GM23338 (cell line): ENCODE results near the gene TCIRG1. TPM values are rescaled to one million over a fixed set of nuclear protein-coding genes. Genes with fewer than 3 reads are reported as not detected.

Source experiments
- ATAC-seq: fragments of 200-7000 bp; cut with Tn5 transposase; 3 replicates; pipeline ENCODE4 v1.9.1; 2020
- DNase-seq: peaks from one replicate; pipeline ENCODE4 v3.0.0-alpha.2; 2015; ENCODE audit warnings: low spot score
- H2AFZ ChIP-seq: fragments of 200-600 bp; sonication (generic); 2 replicates; pipeline ENCODE4 v1.8.0; 2016; ENCODE audit warnings: antibody characterized with exemption, mild to moderate bottlenecking, moderate library complexity
- H3F3A ChIP-seq: fragments of 200-600 bp; sonication (generic); replicated peaks from 2 replicates; pipeline ENCODE4 v1.8.0; 2017; ENCODE audit warnings: antibody characterized with exemption, mixed run types, low read depth
- H3K27ac ChIP-seq: fragments of 200-600 bp; sonication (generic); 2 replicates; pipeline ENCODE4 v1.6.1; 2016; ENCODE audit warnings: low read depth
- H3K27me3 ChIP-seq: fragments of 200-600 bp; sonication (generic); 2 replicates; pipeline ENCODE4 v1.8.0; 2016; ENCODE audit warnings: mild to moderate bottlenecking, mixed run types, moderate library complexity; ENCODE audit not compliant: insufficient read depth
- H3K36me3 ChIP-seq: fragments of 200-600 bp; sonication (generic); 2 replicates; pipeline ENCODE4 v1.8.0; 2016; ENCODE audit warnings: mild to moderate bottlenecking; ENCODE audit not compliant: insufficient read depth
- H3K4me1 ChIP-seq: fragments of 200-600 bp; sonication (generic); 2 replicates; pipeline ENCODE4 v1.8.0; 2016; ENCODE audit warnings: mild to moderate bottlenecking, moderate library complexity; ENCODE audit not compliant: insufficient read depth
- H3K4me2 ChIP-seq: fragments of 200-600 bp; sonication (generic); 2 replicates; pipeline ENCODE4 v1.7.1; 2017; ENCODE audit warnings: mixed run types
- H3K4me3 ChIP-seq: fragments of 200-600 bp; sonication (generic); 2 replicates; pipeline ENCODE4 v1.6.1; 2016; ENCODE audit warnings: mixed run types
- H3K79me2 ChIP-seq: fragments of 200-600 bp; sonication (generic); replicated peaks from 2 replicates; pipeline ENCODE4 v1.8.0; 2017; ENCODE audit warnings: mild to moderate bottlenecking; ENCODE audit not compliant: insufficient read depth
- H3K9me2 ChIP-seq: fragments of 200-600 bp; sonication (generic); 2 replicates; pipeline ENCODE4 v1.8.0; 2017; ENCODE audit not compliant: insufficient read depth
- H4K20me1 ChIP-seq: fragments of 200-600 bp; sonication (generic); replicated peaks from 2 replicates; pipeline ENCODE4 v1.8.0; 2017; ENCODE audit warnings: mild to moderate bottlenecking; ENCODE audit not compliant: insufficient read depth
- H3K27ac Mint-ChIP-seq: 2 replicates; pipeline ENCODE4 v1.8.0; 2020; ENCODE audit warnings: inconsistent platforms, mild to moderate bottlenecking, moderate library complexity, mixed read lengths
- H3K27me3 Mint-ChIP-seq: 3 replicates; pipeline ENCODE4 v1.8.0; 2022; ENCODE audit warnings: low read depth, mild to moderate bottlenecking, moderate library complexity, mixed read lengths, inconsistent platforms; ENCODE audit not compliant: insufficient read depth, poor library complexity
- H3K36me3 Mint-ChIP-seq: 3 replicates; pipeline ENCODE4 v1.8.0; 2021; ENCODE audit warnings: low read depth, mild to moderate bottlenecking, inconsistent platforms, moderate library complexity, mixed read lengths
- H3K4me1 Mint-ChIP-seq: 3 replicates; pipeline ENCODE4 v1.8.0; 2020; ENCODE audit warnings: mild to moderate bottlenecking, inconsistent platforms, mixed read lengths
- H3K4me3 Mint-ChIP-seq: 3 replicates; pipeline ENCODE4 v1.8.0; 2021; ENCODE audit warnings: moderate library complexity, mild to moderate bottlenecking, inconsistent platforms, mixed read lengths
- H3K9me3 Mint-ChIP-seq: 3 replicates; pipeline ENCODE4 v1.8.0; 2020; ENCODE audit warnings: moderate library complexity, mild to moderate bottlenecking, inconsistent platforms, mixed read lengths
- CREB1 ChIP-seq: fragments of 250-450 bp; sonication (Bioruptor Pico); IDR thresholded peaks from 2 replicates; pipeline ENCODE4 v1.5.0; 2020; ENCODE audit warnings: low read depth, mild to moderate bottlenecking, moderate library complexity
- EZH2 ChIP-seq: fragments of 200-600 bp; sonication (generic); IDR thresholded peaks from one replicate; pipeline ENCODE4 v1.8.0; 2017; ENCODE audit warnings: antibody characterized with exemption, mild to moderate bottlenecking, low read depth; ENCODE audit not compliant: unreplicated experiment
- EZH2phosphoT487 ChIP-seq: fragments of 200-600 bp; sonication (generic); IDR thresholded peaks from one replicate; pipeline ENCODE4 v1.8.1; 2018; ENCODE audit warnings: antibody characterized with exemption; ENCODE audit not compliant: unreplicated experiment
- JUNB ChIP-seq: IDR thresholded peaks from one replicate; pipeline ENCODE4 v1.6.1; 2016; ENCODE audit warnings: antibody characterized with exemption; ENCODE audit not compliant: unreplicated experiment
- POLR2AphosphoS5 ChIP-seq: IDR thresholded peaks from 2 replicates; pipeline ENCODE4 v1.6.1; 2016; ENCODE audit warnings: antibody characterized with exemption, low read depth
- STAT1 ChIP-seq: IDR thresholded peaks from one replicate; pipeline ENCODE4 v1.6.1; 2016; ENCODE audit warnings: antibody characterized with exemption; ENCODE audit not compliant: unreplicated experiment
- ZNF114 ChIP-seq: fragments of 250-450 bp; sonication (Bioruptor Pico); IDR thresholded peaks from 2 replicates; pipeline ENCODE4 v1.5.0; 2020; ENCODE audit warnings: mild to moderate bottlenecking, moderate library complexity
- ZNF331 ChIP-seq: fragments of 250-450 bp; sonication (Bioruptor Pico); IDR thresholded peaks from 2 replicates; pipeline ENCODE4 v1.5.0; 2020; ENCODE audit warnings: low read depth, mild to moderate bottlenecking, moderate library complexity
- polyA plus RNA-seq: library from polyadenylated mRNA; unstranded; fragments of >200 nt; fragmentation: Nextera tagmentation; extraction: Ambion mirVana; gene quantifications from 2 replicates; pipeline ENCODE4 v1.2.1, GENCODE V29; 2016
- total RNA-seq: library from RNA; depleted of rRNA; stranded (reverse); fragments of >200 nt; shearing (Covaris generic); gene quantifications from 2 replicates; pipeline ENCODE4 v1.2.3, GENCODE V29; 2014
- TF ChIP-seq, protein P1 (sequence below): IDR thresholded peaks from one replicate; pipeline ENCODE4 v1.6.1; 2018; ENCODE audit warnings: antibody characterized with exemption; ENCODE audit not compliant: unreplicated experiment
- TF ChIP-seq, protein P2 (sequence below): IDR thresholded peaks from 2 replicates; pipeline ENCODE4 v1.6.1; 2016; ENCODE audit warnings: antibody characterized with exemption
- TF ChIP-seq, protein P3 (sequence below), 2 experiments: fragments of 200-600 bp in 1 of 2; sonication (generic) in 1 of 2; conservative IDR thresholded peaks; 2 replicates each; pipeline versions ENCODE4 v1.5.1 to v1.6.1; 2016 to 2017; ENCODE audit warnings: antibody characterized with exemption in 2 of 2, low read depth in 2 of 2, mild to moderate bottlenecking in 2 of 2, moderate library complexity in 1 of 2

The TCIRG1 gene
- total and polyA plus RNA-seq, 2 experiments from 2014 or later: 20.4 to 40.4 TPM

DNA sequence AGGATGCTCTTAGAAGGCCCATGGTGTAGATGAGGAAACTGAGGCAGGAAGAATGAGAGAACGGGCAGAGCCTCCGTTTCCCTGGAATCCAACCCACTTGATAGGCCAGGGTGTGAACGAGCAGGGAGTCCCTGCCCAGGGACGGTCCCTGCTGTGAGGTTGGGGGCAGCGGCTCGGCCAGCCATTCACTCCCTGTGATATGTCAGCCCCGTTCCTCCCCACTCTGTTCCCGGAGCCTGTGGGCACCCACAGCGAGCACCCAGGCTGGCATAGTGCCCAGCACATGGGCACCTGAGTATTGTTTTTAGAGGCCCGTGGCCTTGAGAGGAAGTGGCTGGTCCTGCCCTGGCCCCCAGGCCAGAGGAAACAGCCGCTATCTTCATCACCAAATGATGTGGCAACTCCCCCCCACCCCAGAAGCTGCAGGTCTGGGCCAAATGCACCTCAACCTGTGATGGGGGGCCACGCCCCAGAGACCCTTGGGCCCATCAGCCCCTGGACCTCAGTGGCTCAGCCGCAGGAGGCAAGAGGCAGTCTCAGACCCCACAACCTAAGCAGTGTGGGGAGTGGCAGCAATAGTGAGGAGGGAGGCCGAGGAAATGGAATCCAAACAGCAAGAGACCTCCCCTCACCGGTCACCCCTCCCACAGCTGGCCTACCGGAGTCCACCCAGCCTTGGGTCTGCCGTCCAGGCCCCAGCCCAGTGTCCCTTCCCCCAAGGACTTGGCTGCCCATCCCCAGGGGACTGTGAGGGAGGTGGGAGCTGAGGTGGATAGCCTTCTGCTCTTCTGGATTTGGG lies 26.6 kb upstream of the TCIRG1 start:
- Histone ChIP-seq H3K9me2 (no peaks in the 10 kb centered on the region), H3K79me2 (no peaks in the 10 kb centered on the region), H2AFZ (no peak overlapping the region), H3K4me2 (no peak overlapping the region), H3K4me3 (no peak overlapping the region), H3F3A (0 out of 2 replicates have a peak, but pooled peaks cover 4% of the 10 kb centered on the region), H3K4me1 (peaks cover 12% of the 10 kb centered on the region), H3K27ac (no peak overlapping the region), H4K20me1 (no peaks in the 10 kb centered on the region), H3K36me3 (no peaks in the 10 kb centered on the region), H3K27me3 (no peaks in the 10 kb centered on the region)
- Mint-ChIP-seq H3K36me3 (no peaks in the 10 kb centered on the region), H3K9me3 (no peaks in the 10 kb centered on the region), H3K27me3 (peaks cover 8% of the 10 kb centered on the region), H3K27ac (no peak overlapping the region), H3K4me1 (peaks cover 26% of the 10 kb centered on the region), H3K4me3 (no peak overlapping the region)
- TF ChIP-seq, protein P1, sequence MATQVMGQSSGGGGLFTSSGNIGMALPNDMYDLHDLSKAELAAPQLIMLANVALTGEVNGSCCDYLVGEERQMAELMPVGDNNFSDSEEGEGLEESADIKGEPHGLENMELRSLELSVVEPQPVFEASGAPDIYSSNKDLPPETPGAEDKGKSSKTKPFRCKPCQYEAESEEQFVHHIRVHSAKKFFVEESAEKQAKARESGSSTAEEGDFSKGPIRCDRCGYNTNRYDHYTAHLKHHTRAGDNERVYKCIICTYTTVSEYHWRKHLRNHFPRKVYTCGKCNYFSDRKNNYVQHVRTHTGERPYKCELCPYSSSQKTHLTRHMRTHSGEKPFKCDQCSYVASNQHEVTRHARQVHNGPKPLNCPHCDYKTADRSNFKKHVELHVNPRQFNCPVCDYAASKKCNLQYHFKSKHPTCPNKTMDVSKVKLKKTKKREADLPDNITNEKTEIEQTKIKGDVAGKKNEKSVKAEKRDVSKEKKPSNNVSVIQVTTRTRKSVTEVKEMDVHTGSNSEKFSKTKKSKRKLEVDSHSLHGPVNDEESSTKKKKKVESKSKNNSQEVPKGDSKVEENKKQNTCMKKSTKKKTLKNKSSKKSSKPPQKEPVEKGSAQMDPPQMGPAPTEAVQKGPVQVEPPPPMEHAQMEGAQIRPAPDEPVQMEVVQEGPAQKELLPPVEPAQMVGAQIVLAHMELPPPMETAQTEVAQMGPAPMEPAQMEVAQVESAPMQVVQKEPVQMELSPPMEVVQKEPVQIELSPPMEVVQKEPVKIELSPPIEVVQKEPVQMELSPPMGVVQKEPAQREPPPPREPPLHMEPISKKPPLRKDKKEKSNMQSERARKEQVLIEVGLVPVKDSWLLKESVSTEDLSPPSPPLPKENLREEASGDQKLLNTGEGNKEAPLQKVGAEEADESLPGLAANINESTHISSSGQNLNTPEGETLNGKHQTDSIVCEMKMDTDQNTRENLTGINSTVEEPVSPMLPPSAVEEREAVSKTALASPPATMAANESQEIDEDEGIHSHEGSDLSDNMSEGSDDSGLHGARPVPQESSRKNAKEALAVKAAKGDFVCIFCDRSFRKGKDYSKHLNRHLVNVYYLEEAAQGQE: no peak
- no peak for TF ChIP-seq CREB1
- TF ChIP-seq EZH2phosphoT487: no peak
- TF ChIP-seq JUNB: no peak
- TF ChIP-seq STAT1: no peak
- TF ChIP-seq POLR2AphosphoS5: no peak
- TF ChIP-seq ZNF114 (CRISPR knock-in tag): no peak
- no peak for TF ChIP-seq EZH2
- TF ChIP-seq ZNF331 (CRISPR knock-in tag): no peak
- TF ChIP-seq, protein P2, sequence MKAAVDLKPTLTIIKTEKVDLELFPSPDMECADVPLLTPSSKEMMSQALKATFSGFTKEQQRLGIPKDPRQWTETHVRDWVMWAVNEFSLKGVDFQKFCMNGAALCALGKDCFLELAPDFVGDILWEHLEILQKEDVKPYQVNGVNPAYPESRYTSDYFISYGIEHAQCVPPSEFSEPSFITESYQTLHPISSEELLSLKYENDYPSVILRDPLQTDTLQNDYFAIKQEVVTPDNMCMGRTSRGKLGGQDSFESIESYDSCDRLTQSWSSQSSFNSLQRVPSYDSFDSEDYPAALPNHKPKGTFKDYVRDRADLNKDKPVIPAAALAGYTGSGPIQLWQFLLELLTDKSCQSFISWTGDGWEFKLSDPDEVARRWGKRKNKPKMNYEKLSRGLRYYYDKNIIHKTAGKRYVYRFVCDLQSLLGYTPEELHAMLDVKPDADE: no peak
- TF ChIP-seq, protein P3, sequence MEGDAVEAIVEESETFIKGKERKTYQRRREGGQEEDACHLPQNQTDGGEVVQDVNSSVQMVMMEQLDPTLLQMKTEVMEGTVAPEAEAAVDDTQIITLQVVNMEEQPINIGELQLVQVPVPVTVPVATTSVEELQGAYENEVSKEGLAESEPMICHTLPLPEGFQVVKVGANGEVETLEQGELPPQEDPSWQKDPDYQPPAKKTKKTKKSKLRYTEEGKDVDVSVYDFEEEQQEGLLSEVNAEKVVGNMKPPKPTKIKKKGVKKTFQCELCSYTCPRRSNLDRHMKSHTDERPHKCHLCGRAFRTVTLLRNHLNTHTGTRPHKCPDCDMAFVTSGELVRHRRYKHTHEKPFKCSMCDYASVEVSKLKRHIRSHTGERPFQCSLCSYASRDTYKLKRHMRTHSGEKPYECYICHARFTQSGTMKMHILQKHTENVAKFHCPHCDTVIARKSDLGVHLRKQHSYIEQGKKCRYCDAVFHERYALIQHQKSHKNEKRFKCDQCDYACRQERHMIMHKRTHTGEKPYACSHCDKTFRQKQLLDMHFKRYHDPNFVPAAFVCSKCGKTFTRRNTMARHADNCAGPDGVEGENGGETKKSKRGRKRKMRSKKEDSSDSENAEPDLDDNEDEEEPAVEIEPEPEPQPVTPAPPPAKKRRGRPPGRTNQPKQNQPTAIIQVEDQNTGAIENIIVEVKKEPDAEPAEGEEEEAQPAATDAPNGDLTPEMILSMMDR (conservative IDR thresholded peaks at IDR 0.05; ENCODE audit: low read depth in 2 of 2): no peak
- ATAC-seq (no peak), DNase-seq (no peak)
